Fibroblast of skin of abdomen (primary cell): ENCODE results near the gene NREP.
"Not testable (repeated sequence)": the region's sequence is repeated elsewhere in the genome, so short reads cannot be mapped to it uniquely, and the experiment has no call there.

Experiments used
- DNase-seq: peaks from one replicate; pipeline ENCODE4 v3.0.0-alpha.2; 2013

NREP gene

DNA sequence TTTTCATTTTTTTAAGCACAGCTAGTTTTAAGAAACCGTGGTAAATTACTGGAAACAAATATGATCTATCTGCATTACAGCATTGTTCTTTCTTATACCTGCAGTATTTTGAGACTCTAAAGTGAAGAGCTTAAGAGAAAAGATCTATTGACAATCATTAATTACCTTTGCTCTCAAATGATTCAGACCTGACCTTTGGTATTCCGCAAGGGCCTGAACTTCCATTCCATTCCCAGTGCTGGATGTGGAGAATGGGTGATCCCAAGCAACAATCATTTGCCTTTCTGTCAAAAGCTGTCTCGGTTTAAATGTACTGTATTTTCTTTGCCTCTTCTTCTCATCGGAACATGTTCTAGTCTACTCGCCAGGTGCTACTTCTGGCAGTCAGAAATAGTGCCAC is 18.9 kb downstream of the NREP start:
- DNase-seq: no peak

DNA sequence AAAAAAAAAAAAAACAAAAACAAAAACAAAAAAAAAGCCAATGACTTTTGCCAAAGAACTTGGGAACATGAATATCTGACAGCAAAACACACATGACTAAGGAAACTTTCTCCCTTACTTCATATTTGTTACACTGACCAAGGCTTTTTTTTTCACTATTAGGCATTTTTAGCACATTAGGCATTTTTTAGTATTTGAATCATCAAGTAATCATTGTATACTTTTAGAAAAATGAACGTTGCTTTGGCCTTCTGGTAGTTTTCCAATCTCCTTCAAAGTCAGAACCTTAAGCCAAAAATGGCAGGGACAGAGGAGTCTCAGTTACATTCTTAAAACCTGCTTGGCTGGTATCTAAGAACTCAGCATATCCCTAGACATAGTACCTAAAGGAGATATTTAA is 19.3 kb downstream of the NREP start:
- DNase-seq: peak; percentile 80

DNA sequence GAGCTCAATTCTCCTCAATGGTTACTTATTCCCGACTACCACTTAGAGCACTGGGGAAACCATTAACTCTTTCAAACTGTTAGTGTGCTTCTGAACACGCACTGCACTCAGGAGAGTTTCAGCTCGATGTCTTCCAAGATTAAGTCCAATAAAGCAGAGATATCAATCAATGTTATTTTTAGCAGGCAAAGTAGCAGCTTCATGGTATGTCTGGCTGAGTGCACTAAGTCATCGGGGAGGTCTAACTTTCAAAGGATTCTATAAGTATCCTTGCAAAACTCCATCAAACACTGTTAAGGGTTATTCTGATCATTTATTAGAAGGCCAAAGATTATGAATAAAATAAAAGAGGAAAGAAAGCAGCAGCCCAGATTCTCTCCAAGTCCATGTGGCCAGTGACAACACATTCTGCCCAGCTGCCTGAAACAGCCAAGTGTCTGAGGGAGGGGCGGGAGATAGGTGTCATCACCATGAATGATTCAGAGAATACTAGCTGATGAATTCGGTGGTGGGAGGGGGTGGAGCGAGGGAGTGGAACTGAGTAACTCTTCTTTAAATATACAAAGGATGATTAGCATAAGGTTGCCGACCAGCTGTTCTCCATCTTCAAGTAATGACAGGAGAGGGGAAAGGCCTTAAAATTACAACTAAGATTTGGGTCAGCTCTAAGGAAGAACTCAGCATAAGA is 21.3 kb downstream of the NREP start:
- peak; percentile 96 for DNase-seq

DNA sequence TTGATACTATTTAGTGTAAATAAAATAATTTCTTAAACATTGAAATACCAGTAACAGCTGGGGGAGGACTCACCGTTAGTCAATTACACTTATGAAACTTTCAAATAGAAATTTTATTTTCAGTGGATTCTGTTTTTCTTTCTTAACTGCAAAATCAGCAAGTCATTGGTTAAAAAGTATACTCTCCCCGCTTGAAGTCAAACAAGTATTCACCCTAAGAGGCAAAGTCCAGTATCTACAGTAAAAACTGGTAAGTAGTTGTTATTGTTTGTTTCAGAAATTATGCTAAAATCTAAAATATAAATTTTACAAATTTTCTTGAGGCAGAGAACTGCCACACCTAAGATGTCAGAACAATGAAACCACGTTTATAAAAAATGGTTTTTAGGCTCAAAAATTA is 22.4 kb downstream of the NREP start:
- no peak for DNase-seq

DNA sequence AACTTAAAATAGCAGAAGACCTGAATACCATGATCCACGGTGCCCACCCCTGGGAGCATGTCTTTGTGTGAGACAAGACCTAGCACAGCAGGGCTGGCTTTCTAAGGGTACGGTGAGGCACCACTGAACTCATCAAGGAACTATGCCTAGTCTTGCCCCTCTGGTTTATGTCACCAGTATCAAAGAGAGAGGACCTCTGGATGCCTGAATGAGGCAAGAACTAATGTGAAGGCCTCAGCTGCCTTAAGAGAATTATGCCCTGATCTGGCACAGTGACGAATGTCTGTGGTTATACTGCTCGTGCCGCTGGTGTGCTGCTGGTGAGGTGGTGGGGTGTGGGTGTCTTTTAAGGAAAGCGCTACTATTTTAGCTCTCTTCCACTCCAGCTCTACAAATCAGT is 23.0 kb downstream of the NREP start:
- peak; percentile 75 for DNase-seq

DNA sequence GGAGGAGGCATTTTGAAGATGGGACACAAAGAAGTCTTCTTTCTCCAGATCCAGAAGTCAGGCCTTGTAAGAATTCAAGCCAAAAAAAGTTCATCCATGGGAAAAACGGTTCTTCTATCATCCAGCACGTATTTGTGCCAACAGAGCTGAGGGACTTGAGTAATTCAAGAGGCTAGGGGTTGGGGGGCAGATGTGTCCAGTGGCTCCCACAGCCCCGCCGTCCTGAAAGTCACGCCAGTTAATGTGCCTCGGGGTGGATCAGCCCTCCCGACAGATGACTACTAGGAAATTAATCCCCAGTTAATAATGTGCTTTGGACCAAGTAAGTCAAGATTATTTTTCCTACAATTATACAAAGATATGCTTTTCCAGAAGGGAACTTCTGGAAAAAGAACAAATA is 23.4 kb downstream of the NREP start:
- DNase-seq: no peak

DNA sequence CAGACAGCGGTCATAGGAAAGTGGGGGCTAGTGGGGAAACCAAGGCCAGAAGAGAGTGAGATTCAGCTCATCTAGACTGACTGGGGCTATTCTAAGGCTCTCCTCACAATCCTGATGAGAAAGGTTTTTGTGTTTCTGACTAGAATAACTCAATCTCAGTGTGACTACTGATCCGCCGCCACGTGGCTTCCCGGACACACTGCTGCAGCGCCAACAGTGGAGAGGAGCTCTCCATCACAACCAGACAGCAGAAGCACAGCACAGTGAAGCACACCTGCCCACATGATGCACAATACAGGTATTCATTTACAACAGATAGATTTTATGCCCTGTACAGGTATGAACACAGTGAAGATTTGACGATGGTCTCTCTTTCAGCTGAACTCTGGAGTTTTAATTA is 25.4 kb downstream of the NREP start:
- no peak for DNase-seq

DNA sequence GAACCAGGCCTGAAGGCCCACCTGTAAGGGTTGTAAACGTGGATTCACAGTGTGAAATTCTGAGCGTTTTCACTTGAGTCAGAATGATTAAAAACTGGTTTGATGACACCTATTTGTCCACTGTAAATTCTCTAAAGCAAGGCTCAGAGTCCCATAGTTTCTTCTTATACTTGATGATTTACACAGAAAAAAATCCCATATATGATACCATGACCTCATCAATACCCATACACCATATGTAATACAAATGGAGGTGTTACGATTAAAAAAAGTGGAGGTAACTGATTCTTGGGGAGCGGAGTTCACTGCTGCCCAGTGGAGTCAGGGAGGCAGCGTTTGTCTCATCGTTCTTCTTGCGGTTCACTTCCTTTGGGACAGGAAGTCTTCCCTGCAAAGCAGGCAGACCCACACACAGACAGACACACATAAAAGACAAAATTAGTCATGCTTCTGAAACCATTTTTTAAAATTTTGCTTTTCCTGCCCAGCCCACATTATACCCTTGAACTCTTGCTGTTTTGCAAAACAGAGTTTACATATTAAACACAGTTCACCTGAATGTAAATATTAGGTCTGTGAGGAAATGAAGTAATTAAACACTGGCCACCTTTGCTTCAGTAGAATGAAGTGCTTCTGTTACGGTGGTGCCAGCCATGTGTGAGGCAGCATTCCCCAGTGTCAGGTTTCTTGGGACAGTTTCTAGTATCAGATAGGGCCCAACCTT is 26.2 kb downstream of the NREP start:
- DNase-seq: no peak

DNA sequence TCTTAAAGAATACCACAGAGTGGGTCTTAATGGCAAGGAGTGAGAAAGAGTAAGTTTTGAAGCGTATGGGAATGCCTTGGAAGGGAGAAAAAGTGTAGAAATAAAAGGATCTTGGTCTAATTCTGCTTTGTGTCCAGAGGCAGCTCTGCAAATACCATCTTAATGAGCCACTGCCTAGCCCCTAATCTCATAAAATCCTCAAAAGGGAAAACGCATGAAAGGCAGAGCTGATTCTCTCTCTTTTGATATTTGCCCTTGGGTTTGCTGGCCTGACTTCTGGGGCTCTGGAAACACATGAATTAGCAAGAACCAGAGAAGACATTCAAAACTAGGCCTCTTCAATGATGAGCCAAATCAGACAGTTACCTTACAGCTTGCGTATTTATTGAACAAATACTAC is 28.1 kb downstream of the NREP start:
- DNase-seq: no peak

DNA sequence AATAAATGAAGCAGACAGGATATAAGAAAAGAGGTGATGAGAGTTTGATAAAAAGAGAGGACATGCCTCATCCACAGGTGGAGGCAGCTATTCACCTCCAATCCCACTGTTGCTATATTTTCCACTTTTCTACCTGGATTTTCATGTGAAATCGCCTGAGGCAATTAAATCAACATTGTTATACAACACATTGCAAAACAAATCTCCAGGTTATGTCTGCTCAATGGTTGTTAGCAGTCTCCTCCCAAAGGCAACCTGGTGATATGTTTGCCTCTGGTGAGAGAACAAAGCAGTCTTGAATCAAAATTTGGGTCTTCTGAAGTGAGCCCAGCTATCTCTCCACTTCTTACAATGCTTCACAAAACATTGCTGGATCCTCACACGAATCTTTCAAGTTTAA is 30.0 kb downstream of the NREP start:
- no peak for DNase-seq

DNA sequence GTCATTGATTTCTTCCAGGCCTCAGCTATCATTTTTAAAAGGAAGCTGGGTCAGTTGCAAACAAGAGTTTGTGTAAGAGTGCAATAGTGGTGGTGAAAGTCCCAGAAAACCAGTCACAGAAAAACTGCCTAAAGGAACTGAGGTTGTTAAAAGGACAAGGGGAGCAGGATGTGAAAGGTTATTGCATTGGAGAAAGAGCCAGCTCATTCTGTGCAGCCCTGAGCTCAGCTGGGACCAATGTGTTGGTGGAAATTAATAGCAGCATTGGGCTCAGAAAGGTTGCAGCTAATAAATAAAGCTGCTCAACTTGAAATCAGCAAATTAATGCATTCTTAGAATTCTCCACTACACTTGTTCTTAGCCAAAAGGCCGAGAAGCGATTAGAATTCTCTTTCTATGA is 34.9 kb downstream of the NREP start:
- DNase-seq: peak; percentile 50

DNA sequence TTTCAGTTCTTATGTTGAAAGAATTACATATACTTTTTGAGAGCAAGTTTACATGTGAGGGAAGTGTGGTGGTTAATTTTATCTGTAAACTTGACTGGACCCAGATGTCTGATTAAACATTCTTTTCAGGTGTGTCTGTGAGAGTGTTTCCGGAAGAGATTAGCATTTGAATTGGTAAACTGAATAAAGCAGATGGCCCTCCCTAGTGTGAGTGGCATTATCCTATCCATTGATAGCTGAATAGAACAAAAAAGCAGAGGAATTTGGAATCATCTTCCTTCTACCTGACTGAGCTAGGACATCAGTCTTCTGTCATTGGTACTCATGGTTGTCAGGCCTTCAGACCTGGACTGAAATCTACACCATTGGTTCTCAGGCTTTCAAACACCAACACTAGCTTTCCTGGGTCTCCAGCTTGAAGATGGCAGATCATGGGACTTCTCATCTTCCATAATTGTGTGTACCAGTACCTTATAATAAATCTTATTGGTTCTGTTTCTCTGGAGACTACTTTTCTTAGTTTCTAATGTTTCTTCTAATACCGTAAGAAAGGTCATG is 36.6 kb downstream of the NREP start:
- DNase-seq: no peak

DNA sequence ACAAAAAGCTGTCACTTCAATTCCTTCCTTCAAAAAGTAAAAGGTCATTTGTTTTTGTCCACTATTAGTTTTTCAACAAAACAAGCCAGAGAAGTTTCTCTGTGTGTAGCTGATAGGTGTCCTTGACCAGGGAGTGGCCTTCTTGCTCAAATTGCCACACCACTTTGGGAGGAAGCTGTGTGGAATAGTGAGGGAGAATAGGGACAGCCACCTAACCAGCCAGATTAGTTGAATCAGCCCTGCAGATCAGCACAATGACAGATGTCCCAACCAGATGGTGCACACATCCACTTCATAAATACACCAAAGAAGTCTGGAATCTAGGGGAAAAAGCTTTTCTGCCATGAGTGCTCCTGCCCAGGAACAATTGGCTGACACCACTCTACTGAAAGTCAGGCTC is 37.2 kb downstream of the NREP start:
- no peak for DNase-seq

DNA sequence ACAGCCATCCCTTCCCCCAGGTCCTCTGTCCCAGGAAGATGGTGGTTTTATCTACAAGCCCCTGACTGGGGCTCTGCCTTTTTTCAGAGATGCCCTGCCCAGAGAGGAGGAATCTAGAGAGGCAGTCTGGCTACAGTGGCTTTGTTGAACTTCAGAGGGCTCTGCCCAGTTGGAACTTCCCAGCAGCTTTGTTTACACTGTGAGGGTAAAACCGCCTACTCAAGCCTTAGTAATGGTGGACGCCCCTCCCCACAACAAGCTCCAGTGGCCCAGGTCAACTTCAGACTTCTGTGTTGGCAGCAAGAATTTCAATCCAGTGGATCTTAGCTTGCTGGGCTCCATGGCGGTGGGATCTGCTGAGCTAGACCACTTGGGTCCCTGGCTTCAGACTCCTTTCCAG is 40.2 kb downstream of the NREP start:
- DNase-seq: not testable (repeated sequence)

DNA sequence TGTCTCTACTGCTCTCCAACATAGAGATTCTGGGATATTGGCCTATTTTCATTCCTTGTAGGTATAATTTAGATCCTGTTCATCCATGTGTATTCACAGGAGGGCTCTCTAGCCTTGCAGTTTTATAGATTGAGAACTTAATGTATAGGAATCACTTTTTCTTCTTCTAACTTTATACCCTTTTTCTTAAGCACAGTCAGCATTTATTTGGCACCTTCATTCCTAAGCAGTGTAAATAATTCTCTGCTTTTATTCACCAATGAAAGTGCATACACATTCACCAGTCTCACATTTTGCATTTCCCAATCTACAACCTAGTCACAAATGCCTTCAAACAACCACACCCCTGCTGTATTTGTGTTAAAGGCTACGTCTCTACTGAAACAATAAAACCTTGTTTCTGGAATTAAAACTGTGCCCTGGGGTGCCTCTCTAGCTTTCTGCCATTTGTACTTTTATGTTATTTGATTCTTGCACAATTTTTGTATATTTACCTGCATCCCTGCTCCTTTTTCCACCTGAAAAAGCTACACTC is 49.3 kb downstream of the NREP start:
- no peak for DNase-seq

DNA sequence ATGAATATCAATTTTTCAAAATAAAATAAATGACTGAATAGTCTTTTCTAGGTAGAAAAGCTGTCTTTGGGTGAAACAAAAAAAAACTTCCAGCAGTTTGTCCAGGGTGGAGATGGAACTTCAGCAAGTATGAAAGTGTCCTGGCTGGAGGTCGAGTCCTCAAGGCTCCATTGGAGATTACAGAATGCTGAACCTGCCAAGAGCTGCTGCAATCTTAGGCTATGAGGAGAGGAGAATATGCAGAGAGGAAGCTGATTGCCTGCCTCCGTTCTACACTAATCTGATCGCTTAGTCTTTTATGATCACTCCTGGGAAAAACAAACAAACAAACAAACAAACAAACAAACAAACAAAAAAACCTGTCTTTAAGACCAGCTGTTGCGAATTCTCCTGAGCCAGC is 50.6 kb downstream of the NREP start:
- no peak for DNase-seq

DNA sequence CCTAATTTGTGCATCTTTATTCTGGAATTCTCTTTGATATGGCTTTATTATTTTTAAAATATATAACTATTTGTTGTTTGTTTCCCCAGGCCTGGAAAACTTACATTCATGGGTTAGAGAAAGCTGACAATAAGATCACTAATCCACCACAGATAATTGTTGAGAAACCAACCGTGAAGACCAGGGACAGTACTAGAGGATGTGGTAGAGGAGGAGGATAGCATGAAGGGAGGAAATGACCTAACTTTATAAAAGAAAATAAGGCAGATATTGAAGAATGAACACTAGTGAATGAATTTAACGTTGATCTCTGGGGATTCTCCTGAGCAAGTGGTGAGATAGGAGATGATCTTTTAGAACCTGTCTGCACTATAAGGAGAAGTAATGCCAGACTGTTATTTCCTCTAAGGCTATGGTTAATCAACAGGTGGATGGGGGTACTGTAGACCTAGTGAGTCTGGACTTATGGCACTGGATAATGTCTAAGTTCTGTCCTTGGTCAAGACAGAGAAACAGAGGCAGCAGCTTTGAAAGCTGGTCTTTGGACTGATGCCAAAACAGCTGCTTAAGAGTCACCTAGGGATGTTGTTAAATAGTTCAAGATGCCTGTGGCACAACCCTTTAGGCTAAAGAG is 52.4 kb downstream of the NREP start:
- DNase-seq: no peak

DNA sequence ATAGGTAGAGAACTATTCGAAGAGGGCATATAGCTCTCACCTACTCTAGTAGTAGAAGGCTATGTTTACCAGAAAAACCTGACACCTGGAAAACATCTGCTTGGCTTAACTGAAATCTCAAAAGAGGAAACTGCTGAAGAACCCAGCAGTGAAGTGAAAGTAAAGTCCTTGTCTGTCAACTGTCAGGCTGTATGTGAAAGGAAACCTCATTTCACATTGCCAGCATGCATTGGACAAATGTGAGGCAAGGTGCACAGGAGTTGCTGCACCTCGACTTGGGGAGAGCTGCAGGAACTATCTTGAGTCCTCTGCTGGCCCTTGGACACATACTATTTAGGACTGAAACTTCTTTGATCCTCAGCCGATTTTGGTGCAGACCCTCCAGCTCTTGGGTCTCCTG is 53.3 kb downstream of the NREP start:
- no peak for DNase-seq

DNA sequence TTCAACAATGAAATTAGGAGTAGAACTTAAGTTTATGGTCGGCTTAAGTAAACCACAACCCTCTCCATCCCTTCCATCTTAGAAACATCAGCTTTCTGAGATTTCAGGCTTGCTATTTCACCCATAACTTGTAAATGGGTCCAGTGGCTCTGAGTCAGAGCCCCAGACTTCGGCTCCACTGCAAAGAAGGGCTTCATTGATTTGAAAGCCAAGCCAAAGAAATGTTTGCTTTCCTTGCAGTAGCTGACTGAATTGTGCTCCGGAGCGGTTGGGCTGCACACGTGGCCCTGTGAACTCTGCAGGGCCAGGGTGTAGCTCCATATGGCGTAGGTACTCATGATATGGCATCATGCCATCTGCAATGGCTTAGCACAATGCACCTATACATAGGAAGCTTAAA is 57.0 kb downstream of the NREP start:
- no peak for DNase-seq

DNA sequence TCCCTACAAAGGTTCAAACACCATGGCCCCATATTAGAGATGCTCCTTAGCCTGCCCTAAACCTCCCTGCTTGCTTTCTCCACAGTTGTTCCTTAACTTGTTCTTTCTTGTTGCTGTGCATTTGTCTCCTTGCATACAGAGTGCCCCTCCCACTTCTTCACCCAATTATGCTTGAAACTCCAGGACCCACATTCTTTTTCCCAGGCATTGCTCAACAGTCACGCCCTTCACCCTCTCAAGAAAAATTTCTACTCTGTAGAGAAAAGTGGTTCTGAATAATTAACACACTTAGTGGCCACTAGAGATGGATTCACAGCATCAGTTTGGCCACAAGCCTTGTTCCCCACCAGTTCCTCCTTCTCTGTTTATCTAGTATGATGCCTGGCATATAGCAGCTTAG is 57.7 kb downstream of the NREP start:
- DNase-seq: no peak

DNA sequence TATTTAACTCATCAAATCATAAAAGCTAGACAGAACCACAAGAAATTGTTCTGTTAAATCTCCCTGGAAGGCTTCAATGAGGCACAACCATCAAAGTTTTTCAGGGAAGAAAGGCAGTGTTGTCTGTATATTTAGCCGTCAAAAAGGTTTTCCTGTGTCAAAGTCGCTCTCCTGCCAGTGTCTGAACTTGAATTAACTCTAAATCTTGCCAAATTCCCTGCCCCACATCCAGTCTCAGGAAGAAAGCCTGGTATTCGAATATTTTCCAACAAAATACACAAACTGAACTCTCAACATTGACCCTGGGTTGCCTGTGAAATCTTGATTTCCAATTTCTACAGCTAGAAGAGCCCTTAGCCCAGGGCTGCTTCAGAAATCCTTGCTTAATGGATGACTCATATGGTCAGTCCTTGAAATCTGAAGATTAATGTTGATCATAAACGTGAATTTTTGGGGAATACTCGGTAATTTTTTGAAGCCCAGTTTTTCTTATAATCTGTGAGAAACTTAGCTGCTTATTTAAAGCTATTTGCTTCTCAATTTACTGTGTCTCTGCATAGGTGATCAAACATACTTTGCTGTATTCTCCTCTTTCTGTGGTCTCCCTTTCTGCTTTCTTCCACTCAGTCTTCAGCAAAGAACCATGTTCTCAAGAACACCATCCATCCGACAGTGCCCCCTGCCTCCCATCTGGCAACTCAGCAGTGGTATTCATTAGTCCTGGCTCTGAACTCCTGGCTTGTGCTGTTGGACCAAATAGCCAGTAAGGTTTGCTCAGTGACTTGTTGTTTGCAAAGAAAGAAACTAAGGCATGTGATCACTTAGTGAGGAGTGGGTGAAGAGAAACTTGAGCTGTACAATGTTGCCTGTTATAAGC is 58.9 kb downstream of the NREP start:
- no peak for DNase-seq

DNA sequence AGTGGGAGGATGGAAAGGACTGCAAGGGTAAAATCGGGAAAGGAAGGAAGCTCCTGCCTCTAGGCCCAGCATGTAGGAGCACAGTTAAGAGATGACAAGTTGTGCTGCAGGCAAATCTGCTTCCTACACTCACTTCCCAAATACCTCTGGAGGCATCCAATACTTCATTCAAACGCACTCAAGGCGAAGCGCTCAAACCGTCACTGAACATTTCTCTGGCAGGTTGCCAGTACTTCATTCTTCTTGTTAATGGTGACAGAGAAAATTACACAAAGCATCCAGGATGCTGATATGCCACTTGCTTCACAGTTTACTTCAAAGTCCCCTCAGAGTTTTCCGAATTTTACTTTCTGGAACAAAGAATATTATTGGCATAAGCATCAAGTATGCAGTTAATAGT is 59.8 kb downstream of the NREP start:
- no peak for DNase-seq

DNA sequence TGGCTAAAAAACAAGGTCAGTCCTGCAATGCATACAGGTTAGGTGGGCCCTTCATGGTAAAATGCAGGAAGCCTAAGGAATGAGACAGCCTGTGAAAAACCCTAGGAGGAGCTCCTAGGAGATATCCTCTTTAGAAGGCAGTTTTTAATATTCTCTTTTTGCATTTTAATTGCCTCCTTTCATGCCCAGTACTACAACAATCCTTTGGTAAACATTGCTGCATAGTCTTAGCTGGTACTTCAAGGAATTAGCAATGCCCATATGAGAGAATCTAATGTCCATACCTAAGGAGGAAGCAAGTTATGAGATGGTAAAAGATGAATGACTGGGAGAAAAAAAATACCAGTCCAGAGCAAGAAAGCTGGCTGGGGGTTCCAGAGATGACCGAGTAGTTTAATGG is 61.0 kb downstream of the NREP start:
- no peak for DNase-seq
